HEK293 (cell line): Measurements from ENCODE around the gene FADS2.

Experiments used
- ELK4 ChIP-seq: IDR thresholded peaks from 2 replicates; pipeline ENCODE4 v1.6.1; 2011; ENCODE audit warnings: mild to moderate bottlenecking, low read depth, low read length, borderline replicate concordance
- HOXA7 ChIP-seq: sonication (generic); formaldehyde crosslinking; IDR thresholded peaks from 2 replicates; pipeline ENCODE4 v1.8.1; 2022; ENCODE audit warnings: missing genetic modification reagents, borderline replicate concordance
- IKZF3 ChIP-seq: fragments of 450-650 bp; IDR thresholded peaks from 2 replicates; pipeline ENCODE4 v1.5.0; 2018; ENCODE audit warnings: missing biosample characterization, mild to moderate bottlenecking, missing genetic modification characterization, moderate library complexity
- KLF7 ChIP-seq: fragments of 450-650 bp; formaldehyde crosslinking; IDR thresholded peaks from 2 replicates; pipeline ENCODE4 v1.5.1; 2016; ENCODE audit warnings: missing biosample characterization, missing genetic modification characterization, borderline replicate concordance
- MYNN ChIP-seq: fragments of 450-650 bp; formaldehyde crosslinking; IDR thresholded peaks from 2 replicates; pipeline ENCODE4 v1.5.1; 2016; ENCODE audit warnings: missing biosample characterization, missing genetic modification characterization, borderline replicate concordance
- TSHZ1 ChIP-seq: fragments of 450-650 bp; formaldehyde crosslinking; IDR thresholded peaks from 2 replicates; pipeline ENCODE4 v1.5.1; 2016; ENCODE audit warnings: missing biosample characterization, missing genetic modification characterization, borderline replicate concordance
- YY2 ChIP-seq: fragments of 450-650 bp; formaldehyde crosslinking; IDR thresholded peaks from 2 replicates; pipeline ENCODE4 v1.5.1; 2016; ENCODE audit warnings: missing biosample characterization, missing genetic modification characterization
- ZBTB26 ChIP-seq: fragments of 450-650 bp; formaldehyde crosslinking; optimal IDR thresholded peaks from 2 replicates; pipeline ENCODE3; 2016; ENCODE audit warnings: missing biosample characterization, mild to moderate bottlenecking, missing genetic modification characterization
- ZFP41 ChIP-seq: fragments of 450-650 bp; formaldehyde crosslinking; IDR thresholded peaks from 2 replicates; pipeline ENCODE4 v1.5.1; 2016; ENCODE audit warnings: missing biosample characterization, missing genetic modification characterization, borderline replicate concordance
- ZIC2 ChIP-seq: fragments of 450-650 bp; formaldehyde crosslinking; IDR thresholded peaks from 2 replicates; pipeline ENCODE4 v1.5.1; 2016; ENCODE audit warnings: missing biosample characterization, missing genetic modification characterization
- ZNF16 ChIP-seq: fragments of 450-650 bp; formaldehyde crosslinking; IDR thresholded peaks from 2 replicates; pipeline ENCODE4 v1.5.1; 2016; ENCODE audit warnings: low read depth, missing biosample characterization, missing genetic modification characterization
- ZNF169 ChIP-seq: fragments of 450-650 bp; formaldehyde crosslinking; IDR thresholded peaks from 2 replicates; pipeline ENCODE4 v1.5.1; 2016; ENCODE audit warnings: missing biosample characterization, missing genetic modification characterization
- ZNF184 ChIP-seq: fragments of 450-650 bp; IDR thresholded peaks from 2 replicates; pipeline ENCODE4 v1.5.1; 2018; ENCODE audit warnings: missing biosample characterization, mild to moderate bottlenecking, missing genetic modification characterization
- ZNF2 ChIP-seq: fragments of 450-650 bp; formaldehyde crosslinking; IDR thresholded peaks from 2 replicates; pipeline ENCODE4 v1.5.1; 2016; ENCODE audit warnings: missing biosample characterization, missing genetic modification characterization
- ZNF202 ChIP-seq: fragments of 450-650 bp; formaldehyde crosslinking; IDR thresholded peaks from 2 replicates; pipeline ENCODE4 v1.5.1; 2016; ENCODE audit warnings: missing biosample characterization, missing genetic modification characterization, borderline replicate concordance
- ZNF280C ChIP-seq: fragments of 450-650 bp; formaldehyde crosslinking; IDR thresholded peaks from 2 replicates; pipeline ENCODE4 v1.5.1; 2016; ENCODE audit warnings: missing biosample characterization, missing genetic modification characterization
- ZNF280D ChIP-seq: fragments of 450-650 bp; formaldehyde crosslinking; IDR thresholded peaks from 2 replicates; pipeline ENCODE4 v1.5.1; 2016; ENCODE audit warnings: missing biosample characterization, missing genetic modification characterization
- ZNF549 ChIP-seq: fragments of 450-650 bp; IDR thresholded peaks from 2 replicates; pipeline ENCODE4 v1.5.1; 2018; ENCODE audit warnings: missing biosample characterization, missing genetic modification characterization, mild to moderate bottlenecking, inconsistent platforms, moderate library complexity
- ZNF623 ChIP-seq: fragments of 450-650 bp; formaldehyde crosslinking; IDR thresholded peaks from 2 replicates; pipeline ENCODE4 v1.5.1; 2016; ENCODE audit warnings: missing biosample characterization, missing genetic modification characterization
- ZNF639 ChIP-seq: fragments of 450-650 bp; formaldehyde crosslinking; IDR thresholded peaks from 2 replicates; pipeline ENCODE4 v1.5.1; 2016; ENCODE audit warnings: missing biosample characterization, missing genetic modification characterization
- ZNF701 ChIP-seq: fragments of 450-650 bp; formaldehyde crosslinking; IDR thresholded peaks from 2 replicates; pipeline ENCODE4 v1.5.1; 2016; ENCODE audit warnings: missing biosample characterization, missing genetic modification characterization
- ZNF776 ChIP-seq: fragments of 450-650 bp; formaldehyde crosslinking; IDR thresholded peaks from 2 replicates; pipeline ENCODE4 v1.5.0; 2017; ENCODE audit warnings: missing biosample characterization, missing genetic modification characterization, borderline replicate concordance
- ZNF785 ChIP-seq: fragments of 450-650 bp; formaldehyde crosslinking; IDR thresholded peaks from 2 replicates; pipeline ENCODE4 v1.5.1; 2016; ENCODE audit warnings: missing biosample characterization, missing genetic modification characterization
- ZNF792 ChIP-seq: fragments of 450-650 bp; formaldehyde crosslinking; IDR thresholded peaks from 2 replicates; pipeline ENCODE4 v1.5.1; 2016; ENCODE audit warnings: missing biosample characterization, missing genetic modification characterization
- ZSCAN16 ChIP-seq: fragments of 450-650 bp; formaldehyde crosslinking; IDR thresholded peaks from 2 replicates; pipeline ENCODE4 v1.5.1; 2016; ENCODE audit warnings: missing biosample characterization, missing genetic modification characterization
- ZSCAN4 ChIP-seq: fragments of 450-650 bp; formaldehyde crosslinking; IDR thresholded peaks from 2 replicates; pipeline ENCODE4 v1.5.1; 2017; ENCODE audit warnings: missing biosample characterization, missing genetic modification characterization

Gene FADS2

GRCh38 chr11:61816736-61817455, 11.2 kb upstream of the FADS2 start, which contains the start of gene FADS1 (continued):
- TF ChIP-seq YY2 (no peak), ZBTB26 (peak; percentile 94), ZIC2 (tag by site-specific recombination) (peak; percentile 97), ZNF280D (no peak), ZSCAN4 (tag by site-specific recombination) (no peak), MYNN (tag by site-specific recombination) (no peak), ZNF701 (tag by site-specific recombination) (no peak), ZNF792 (tag by site-specific recombination) (no peak), ZNF202 (tag by site-specific recombination) (no peak), ZNF280C (tag by site-specific recombination) (no peak), ZNF169 (tag by site-specific recombination) (no peak), ZNF623 (no peak), ZFP41 (tag by site-specific recombination) (no peak), ZNF785 (tag by site-specific recombination) (no peak), ZNF2 (tag by site-specific recombination) (no peak), ZNF16 (tag by site-specific recombination) (no peak), ZNF639 (tag by site-specific recombination) (no peak), ZNF549 (tag by site-specific recombination) (no peak), IKZF3 (tag by site-specific recombination) (peak; percentile 53; the same call in 1 of the 2 replicates), HOXA7 (CRISPR knock-in tag) (no peak), TSHZ1 (no peak), ZNF776 (tag by site-specific recombination) (no peak), ELK4 (no peak), KLF7 (tag by site-specific recombination) (no peak), ZSCAN16 (tag by site-specific recombination) (no peak), ZNF184 (0 out of 2 replicates have a peak, but pooled peaks have one; percentile 10)
